ENCODE data around the gene MMP15. TPM values are rescaled to one million over a fixed set of nuclear protein-coding genes. Genes with fewer than 3 reads are reported as not detected.

The MMP15 gene
- total and polyA plus RNA-seq, 2 of the 4 experiments (the other 2 are of a cell fraction): 0.18 to 0.56 TPM

GRCh38 chr16:58046936-58047335, 21.4 kb downstream of the MMP15 start:
- no TSS peak for BruUV-seq (replicated peaks)
- H4K20me1 ChIP-seq (ENCODE audit: insufficient read depth, low read length): no peaks in the 10 kb centered on the region
- H3K4me2 ChIP-seq (ENCODE audit: low read depth, low read length): no peak overlapping the region
- no peak overlapping the region for H4K8ac ChIP-seq (ENCODE audit: low read depth in 2 of 2, low read length in 2 of 2)
- TF ChIP-seq MXI1 (IDR thresholded peaks at IDR 0.05; ENCODE audit: borderline replicate concordance, low read depth, low read length) (no peak), MAZ (IDR thresholded peaks at IDR 0.05; ENCODE audit: borderline replicate concordance, low read depth, low read length) (no peak), CEBPB (IDR thresholded peaks at IDR 0.05; ENCODE audit: low read depth, low read length) (no peak), RCOR1 (IDR thresholded peaks at IDR 0.05; ENCODE audit: insufficient replicate concordance, low read length) (no peak), NFE2L2 (IDR thresholded peaks at IDR 0.05; ENCODE audit: low read depth, low read length) (no peak)
- DNase-seq (no peak), ATAC-seq (ENCODE audit: low read depth) (no peak)
- no peak overlapping the region for H4K91ac ChIP-seq (ENCODE audit: insufficient read depth, low read depth, low read length)
- no peak overlapping the region for H2BK5ac ChIP-seq (ENCODE audit: low read depth, low read length, poor library complexity, severe bottlenecking)
- in situ Hi-C loops (cut with MboI; ENCODE audit: low sequenced_read_pairs): no loop called here
- intact Hi-C loops (cut with micrococcal nuclease): no loop called here
- no peak overlapping the region for H2BK120ac ChIP-seq (ENCODE audit: low read depth, low read length)
- no peak overlapping the region for H3K4me3 ChIP-seq (ENCODE audit: insufficient read depth, low read depth, low read length)
- 60% methylated on average over 1 of the region's 6 CpGs; no CpG with 5 or more reads in 1 of the 2 experiments for WGBS, 2 experiments (ENCODE audit: extremely low coverage in 2 of 2, insufficient read length in 1 of 2)
- no peak overlapping the region for H3K14ac ChIP-seq (replicated peaks; ENCODE audit: low read depth, low read length)
- H3K23ac ChIP-seq (ENCODE audit: low read depth, low read length): no peak overlapping the region
- POLR2A ChIA-PET (ENCODE audit: unreplicated experiment): no interaction called here
- no peak overlapping the region for H2BK20ac ChIP-seq (ENCODE audit: low read depth, low read length)
- dilution Hi-C loops (cut with HindIII; ENCODE audit: low sequenced_read_pairs, unreplicated experiment): no loop called here
- CTCF ChIA-PET: no interaction called here
- H3K56ac ChIP-seq (ENCODE audit: extremely low read depth, insufficient read depth, low read length): no peak overlapping the region
- no peaks in the 10 kb centered on the region for H3K79me1 ChIP-seq (ENCODE audit: low read depth in 1 of 2, low read length in 2 of 2)
- no peak overlapping the region for H3K9ac ChIP-seq (ENCODE audit: low read depth, low read length)
- H3K4ac ChIP-seq (ENCODE audit: low read depth, low read length): no peak overlapping the region
- H3K4me1 ChIP-seq (ENCODE audit: control insufficient read depth, insufficient read depth, low read length): no peaks in the 10 kb centered on the region
- no peak overlapping the region for H2AK5ac ChIP-seq (ENCODE audit: low read depth, low read length)
- no peak overlapping the region for H2BK15ac ChIP-seq (ENCODE audit: low read depth, low read length)
- no peaks in the 10 kb centered on the region for H3K9me1 ChIP-seq (ENCODE audit: insufficient read depth, low read length)
- H3K27ac ChIP-seq (ENCODE audit: insufficient read depth, low read length): no peak overlapping the region
- H2AK9ac ChIP-seq (replicated peaks; ENCODE audit: low read depth, low read length, poor library complexity): peak overlapping the region; percentile 28
- no peaks in the 10 kb centered on the region for H3K36me3 ChIP-seq (ENCODE audit: control insufficient read depth, insufficient read depth, low read length)
- peaks cover 11% of the 10 kb centered on the region for H3K27me3 ChIP-seq (ENCODE audit: control insufficient read depth, insufficient read depth, low read length)
- peak overlapping the region; percentile 23 for H2AFZ ChIP-seq (replicated peaks; ENCODE audit: low read length, poor library complexity)
- no peak overlapping the region for H3K18ac ChIP-seq (ENCODE audit: low read depth, low read length)
- H4K5ac ChIP-seq (ENCODE audit: low read depth, low read length): no peak overlapping the region
- H3K9me3 ChIP-seq (ENCODE audit: control insufficient read depth, insufficient read depth, low read length): no peaks in the 10 kb centered on the region

All from IMR-90 (cell line).